GM23338 (cell line): ENCODE data around the gene DLGAP4. TPM values are rescaled to one million over a fixed set of nuclear protein-coding genes. Genes with fewer than 3 reads are reported as not detected.

Experiments
- ATAC-seq: fragments of 200-7000 bp; cut with Tn5 transposase; 3 replicates; pipeline ENCODE4 v1.9.1; 2020
- DNase-seq: peaks from one replicate; pipeline ENCODE4 v3.0.0-alpha.2; 2015; ENCODE audit warnings: low spot score
- H2AFZ ChIP-seq: fragments of 200-600 bp; sonication (generic); 2 replicates; pipeline ENCODE4 v1.8.0; 2016; ENCODE audit warnings: antibody characterized with exemption, mild to moderate bottlenecking, moderate library complexity
- H3F3A ChIP-seq: fragments of 200-600 bp; sonication (generic); replicated peaks from 2 replicates; pipeline ENCODE4 v1.8.0; 2017; ENCODE audit warnings: antibody characterized with exemption, mixed run types, low read depth
- H3K27ac ChIP-seq: fragments of 200-600 bp; sonication (generic); 2 replicates; pipeline ENCODE4 v1.6.1; 2016; ENCODE audit warnings: low read depth
- H3K27me3 ChIP-seq: fragments of 200-600 bp; sonication (generic); 2 replicates; pipeline ENCODE4 v1.8.0; 2016; ENCODE audit warnings: mild to moderate bottlenecking, mixed run types, moderate library complexity; ENCODE audit not compliant: insufficient read depth
- H3K36me3 ChIP-seq: fragments of 200-600 bp; sonication (generic); 2 replicates; pipeline ENCODE4 v1.8.0; 2016; ENCODE audit warnings: mild to moderate bottlenecking; ENCODE audit not compliant: insufficient read depth
- H3K4me1 ChIP-seq: fragments of 200-600 bp; sonication (generic); 2 replicates; pipeline ENCODE4 v1.8.0; 2016; ENCODE audit warnings: mild to moderate bottlenecking, moderate library complexity; ENCODE audit not compliant: insufficient read depth
- H3K4me2 ChIP-seq: fragments of 200-600 bp; sonication (generic); 2 replicates; pipeline ENCODE4 v1.7.1; 2017; ENCODE audit warnings: mixed run types
- H3K4me3 ChIP-seq: fragments of 200-600 bp; sonication (generic); 2 replicates; pipeline ENCODE4 v1.6.1; 2016; ENCODE audit warnings: mixed run types
- H3K79me2 ChIP-seq: fragments of 200-600 bp; sonication (generic); replicated peaks from 2 replicates; pipeline ENCODE4 v1.8.0; 2017; ENCODE audit warnings: mild to moderate bottlenecking; ENCODE audit not compliant: insufficient read depth
- H3K9me2 ChIP-seq: fragments of 200-600 bp; sonication (generic); 2 replicates; pipeline ENCODE4 v1.8.0; 2017; ENCODE audit not compliant: insufficient read depth
- H4K20me1 ChIP-seq: fragments of 200-600 bp; sonication (generic); replicated peaks from 2 replicates; pipeline ENCODE4 v1.8.0; 2017; ENCODE audit warnings: mild to moderate bottlenecking; ENCODE audit not compliant: insufficient read depth
- H3K27ac Mint-ChIP-seq: 2 replicates; pipeline ENCODE4 v1.8.0; 2020; ENCODE audit warnings: inconsistent platforms, mild to moderate bottlenecking, moderate library complexity, mixed read lengths
- H3K27me3 Mint-ChIP-seq: 3 replicates; pipeline ENCODE4 v1.8.0; 2022; ENCODE audit warnings: low read depth, mild to moderate bottlenecking, moderate library complexity, mixed read lengths, inconsistent platforms; ENCODE audit not compliant: insufficient read depth, poor library complexity
- H3K36me3 Mint-ChIP-seq: 3 replicates; pipeline ENCODE4 v1.8.0; 2021; ENCODE audit warnings: low read depth, mild to moderate bottlenecking, inconsistent platforms, moderate library complexity, mixed read lengths
- H3K4me1 Mint-ChIP-seq: 3 replicates; pipeline ENCODE4 v1.8.0; 2020; ENCODE audit warnings: mild to moderate bottlenecking, inconsistent platforms, mixed read lengths
- H3K4me3 Mint-ChIP-seq: 3 replicates; pipeline ENCODE4 v1.8.0; 2021; ENCODE audit warnings: moderate library complexity, mild to moderate bottlenecking, inconsistent platforms, mixed read lengths
- H3K9me3 Mint-ChIP-seq: 3 replicates; pipeline ENCODE4 v1.8.0; 2020; ENCODE audit warnings: moderate library complexity, mild to moderate bottlenecking, inconsistent platforms, mixed read lengths
- EZH2phosphoT487 ChIP-seq: fragments of 200-600 bp; sonication (generic); IDR thresholded peaks from one replicate; pipeline ENCODE4 v1.8.1; 2018; ENCODE audit warnings: antibody characterized with exemption; ENCODE audit not compliant: unreplicated experiment
- JUNB ChIP-seq: IDR thresholded peaks from one replicate; pipeline ENCODE4 v1.6.1; 2016; ENCODE audit warnings: antibody characterized with exemption; ENCODE audit not compliant: unreplicated experiment
- POLR2AphosphoS5 ChIP-seq: IDR thresholded peaks from 2 replicates; pipeline ENCODE4 v1.6.1; 2016; ENCODE audit warnings: antibody characterized with exemption, low read depth
- STAT1 ChIP-seq: IDR thresholded peaks from one replicate; pipeline ENCODE4 v1.6.1; 2016; ENCODE audit warnings: antibody characterized with exemption; ENCODE audit not compliant: unreplicated experiment
- ZNF114 ChIP-seq: fragments of 250-450 bp; sonication (Bioruptor Pico); IDR thresholded peaks from 2 replicates; pipeline ENCODE4 v1.5.0; 2020; ENCODE audit warnings: mild to moderate bottlenecking, moderate library complexity
- polyA plus RNA-seq: library from polyadenylated mRNA; unstranded; fragments of >200 nt; fragmentation: Nextera tagmentation; extraction: Ambion mirVana; gene quantifications from 2 replicates; pipeline ENCODE4 v1.2.1, GENCODE V29; 2016
- total RNA-seq: library from RNA; depleted of rRNA; stranded (reverse); fragments of >200 nt; shearing (Covaris generic); gene quantifications from 2 replicates; pipeline ENCODE4 v1.2.3, GENCODE V29; 2014
- TF ChIP-seq, protein P1 (sequence below), 2 experiments: fragments of 200-600 bp in 1 of 2; sonication (generic) in 1 of 2; conservative IDR thresholded peaks; 2 replicates each; pipeline versions ENCODE4 v1.5.1 to v1.6.1; 2016 to 2017; ENCODE audit warnings: antibody characterized with exemption in 2 of 2, low read depth in 2 of 2, mild to moderate bottlenecking in 2 of 2, moderate library complexity in 1 of 2
- TF ChIP-seq, protein P2 (sequence below): IDR thresholded peaks from 2 replicates; pipeline ENCODE4 v1.6.1; 2016; ENCODE audit warnings: antibody characterized with exemption

The DLGAP4 gene
- total and polyA plus RNA-seq, 2 experiments from 2014 or later: 46.1 to 52.2 TPM

DNA sequence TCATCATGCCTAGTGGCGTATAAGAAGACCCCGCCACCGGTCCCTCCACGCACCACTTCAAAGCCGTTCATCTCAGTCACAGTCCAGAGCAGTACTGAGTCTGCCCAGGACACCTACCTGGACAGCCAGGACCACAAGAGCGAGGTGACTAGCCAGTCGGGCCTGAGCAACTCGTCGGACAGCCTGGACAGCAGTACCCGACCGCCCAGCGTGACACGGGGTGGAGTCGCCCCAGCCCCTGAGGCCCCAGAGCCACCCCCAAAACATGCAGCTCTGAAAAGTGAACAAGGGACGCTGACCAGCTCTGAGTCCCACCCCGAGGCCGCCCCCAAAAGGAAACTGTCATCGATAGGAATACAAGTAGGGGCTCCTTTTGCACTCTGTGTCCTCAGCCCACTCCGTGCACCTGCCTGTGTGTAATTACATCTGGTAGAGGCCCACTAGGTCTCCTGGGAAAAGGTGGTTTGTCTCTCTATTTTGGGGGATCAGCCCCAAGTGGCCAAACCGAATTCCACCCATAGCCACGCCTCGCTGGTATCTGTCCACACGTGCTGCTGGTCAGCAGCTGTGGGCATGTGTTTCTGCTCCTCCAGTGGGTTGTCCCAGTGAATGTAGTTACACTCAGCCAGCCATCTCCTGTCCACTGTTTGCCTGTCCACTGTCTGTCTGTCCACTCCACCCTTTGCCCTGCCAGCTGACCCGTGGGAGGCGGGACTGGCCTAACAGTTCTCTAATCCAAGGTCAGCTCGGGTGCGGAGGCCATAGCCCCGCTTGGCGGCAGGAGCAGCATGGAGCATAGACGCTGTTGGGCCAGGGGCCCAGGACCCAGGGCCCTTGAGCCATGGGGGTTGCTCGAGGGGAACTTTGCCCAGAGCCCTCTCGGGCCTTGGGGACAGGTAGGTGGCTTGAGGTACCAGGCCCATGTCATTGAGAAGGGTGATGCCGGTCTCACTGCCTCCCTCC is 190.8 kb downstream of the DLGAP4 start:
- no peaks in the 10 kb centered on the region for H3K9me3 Mint-ChIP-seq
- H3K27me3 Mint-ChIP-seq: peaks cover 10% of the 10 kb centered on the region
- H3K27ac Mint-ChIP-seq: no peak overlapping the region
- H3K27me3 ChIP-seq: no peaks in the 10 kb centered on the region
- H2AFZ ChIP-seq: no peak overlapping the region
- H3K79me2 ChIP-seq: peaks cover 8% of the 10 kb centered on the region; the same call in 1 of the 2 replicates
- H3K4me2 ChIP-seq: no peak overlapping the region
- H3K27ac ChIP-seq: no peak overlapping the region
- peaks cover 14% of the 10 kb centered on the region for H4K20me1 ChIP-seq
- H3F3A ChIP-seq: no peaks in the 10 kb centered on the region
- H3K9me2 ChIP-seq: no peaks in the 10 kb centered on the region
- no peak for DNase-seq
- no peak for ATAC-seq
- no peak overlapping the region for H3K4me3 ChIP-seq
- no peak overlapping the region for H3K4me3 Mint-ChIP-seq
- peaks cover 4% of the 10 kb centered on the region for H3K4me1 Mint-ChIP-seq
- TF ChIP-seq, protein P1, sequence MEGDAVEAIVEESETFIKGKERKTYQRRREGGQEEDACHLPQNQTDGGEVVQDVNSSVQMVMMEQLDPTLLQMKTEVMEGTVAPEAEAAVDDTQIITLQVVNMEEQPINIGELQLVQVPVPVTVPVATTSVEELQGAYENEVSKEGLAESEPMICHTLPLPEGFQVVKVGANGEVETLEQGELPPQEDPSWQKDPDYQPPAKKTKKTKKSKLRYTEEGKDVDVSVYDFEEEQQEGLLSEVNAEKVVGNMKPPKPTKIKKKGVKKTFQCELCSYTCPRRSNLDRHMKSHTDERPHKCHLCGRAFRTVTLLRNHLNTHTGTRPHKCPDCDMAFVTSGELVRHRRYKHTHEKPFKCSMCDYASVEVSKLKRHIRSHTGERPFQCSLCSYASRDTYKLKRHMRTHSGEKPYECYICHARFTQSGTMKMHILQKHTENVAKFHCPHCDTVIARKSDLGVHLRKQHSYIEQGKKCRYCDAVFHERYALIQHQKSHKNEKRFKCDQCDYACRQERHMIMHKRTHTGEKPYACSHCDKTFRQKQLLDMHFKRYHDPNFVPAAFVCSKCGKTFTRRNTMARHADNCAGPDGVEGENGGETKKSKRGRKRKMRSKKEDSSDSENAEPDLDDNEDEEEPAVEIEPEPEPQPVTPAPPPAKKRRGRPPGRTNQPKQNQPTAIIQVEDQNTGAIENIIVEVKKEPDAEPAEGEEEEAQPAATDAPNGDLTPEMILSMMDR (conservative IDR thresholded peaks at IDR 0.05; ENCODE audit: low read depth in 2 of 2): no peak
- TF ChIP-seq, protein P2, sequence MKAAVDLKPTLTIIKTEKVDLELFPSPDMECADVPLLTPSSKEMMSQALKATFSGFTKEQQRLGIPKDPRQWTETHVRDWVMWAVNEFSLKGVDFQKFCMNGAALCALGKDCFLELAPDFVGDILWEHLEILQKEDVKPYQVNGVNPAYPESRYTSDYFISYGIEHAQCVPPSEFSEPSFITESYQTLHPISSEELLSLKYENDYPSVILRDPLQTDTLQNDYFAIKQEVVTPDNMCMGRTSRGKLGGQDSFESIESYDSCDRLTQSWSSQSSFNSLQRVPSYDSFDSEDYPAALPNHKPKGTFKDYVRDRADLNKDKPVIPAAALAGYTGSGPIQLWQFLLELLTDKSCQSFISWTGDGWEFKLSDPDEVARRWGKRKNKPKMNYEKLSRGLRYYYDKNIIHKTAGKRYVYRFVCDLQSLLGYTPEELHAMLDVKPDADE: no peak
- TF ChIP-seq EZH2phosphoT487: no peak
- no peak for TF ChIP-seq JUNB
- TF ChIP-seq ZNF114 (CRISPR knock-in tag): no peak
- TF ChIP-seq STAT1: no peak
- peaks cover 35% of the 10 kb centered on the region for H3K36me3 Mint-ChIP-seq
- peaks cover under 1% of the 10 kb centered on the region; the same call in 1 of the 2 replicates for H3K4me1 ChIP-seq
- no peaks in the 10 kb centered on the region; the same call in 1 of the 2 replicates for H3K36me3 ChIP-seq

DNA sequence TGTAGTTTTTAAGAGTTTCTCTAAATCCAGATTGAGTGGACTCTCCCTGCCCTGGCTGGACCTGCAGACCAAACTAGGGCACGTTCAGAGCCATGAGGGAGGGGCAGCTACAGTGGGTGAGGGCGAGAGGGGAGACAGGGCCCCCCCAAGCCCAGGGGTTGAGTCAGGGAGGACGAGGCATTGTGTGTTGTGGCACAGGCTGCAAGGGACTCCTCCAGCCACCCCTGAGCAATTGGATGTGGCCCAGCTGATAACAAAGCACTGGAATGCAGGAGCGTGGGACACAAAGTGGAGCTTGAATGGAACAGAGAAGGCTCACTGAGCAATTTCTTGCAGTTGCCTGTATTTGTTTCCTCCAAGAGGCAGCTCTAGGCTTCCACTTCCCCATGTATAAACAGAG is 191.7 kb downstream of the DLGAP4 start:
- no peak overlapping the region for H3K4me2 ChIP-seq
- H3K9me2 ChIP-seq: no peaks in the 10 kb centered on the region
- Mint-ChIP-seq H3K36me3 (peaks cover 35% of the 10 kb centered on the region), H3K9me3 (no peaks in the 10 kb centered on the region), H3K27me3 (peaks cover 10% of the 10 kb centered on the region), H3K4me1 (no peaks in the 10 kb centered on the region; the same call in 1 of the 3 replicates), H3K4me3 (no peak overlapping the region), H3K27ac (no peak overlapping the region)
- DNase-seq: no peak
- ATAC-seq: no peak
- no peaks in the 10 kb centered on the region for H3K4me1 ChIP-seq
- no peaks in the 10 kb centered on the region for H3F3A ChIP-seq
- H2AFZ ChIP-seq: no peak overlapping the region
- H3K27me3 ChIP-seq: no peaks in the 10 kb centered on the region
- H3K27ac ChIP-seq: no peak overlapping the region
- peaks cover 8% of the 10 kb centered on the region; the same call in 1 of the 2 replicates for H3K79me2 ChIP-seq
- peaks cover 14% of the 10 kb centered on the region for H4K20me1 ChIP-seq
- H3K36me3 ChIP-seq: no peaks in the 10 kb centered on the region; the same call in 1 of the 2 replicates
- H3K4me3 ChIP-seq: no peak overlapping the region
- TF ChIP-seq POLR2AphosphoS5 (no peak), ZNF114 (CRISPR knock-in tag) (no peak), JUNB (no peak)
- TF ChIP-seq, protein P2: no peak
- TF ChIP-seq, protein P1 (conservative IDR thresholded peaks at IDR 0.05; ENCODE audit: low read depth in 2 of 2): no peak
